Uterus (tissue), 2 donors: ENCODE measurements around the gene TRIM59.

Source experiments
- POLR2A ChIP-seq, 2 donors: fragments of 450-650 bp; IDR thresholded peaks; one replicate each; pipeline ENCODE4 v1.6.1; 2016; ENCODE audit warnings: antibody characterized with exemption in 2 of 2, mild to moderate bottlenecking in 1 of 2, moderate library complexity in 1 of 2
- TF ChIP-seq, protein P1 (sequence below), 4 experiments: fragments of 200-600 bp in 2 of 4; fragments of 450-650 bp in 2 of 4; sonication (generic) in 2 of 4; IDR thresholded peaks; one replicate each; pipeline ENCODE4 v1.5.1; 2016 to 2019; ENCODE audit warnings: antibody characterized with exemption in 4 of 4, mild to moderate bottlenecking in 2 of 4, moderate library complexity in 1 of 4

DNA sequence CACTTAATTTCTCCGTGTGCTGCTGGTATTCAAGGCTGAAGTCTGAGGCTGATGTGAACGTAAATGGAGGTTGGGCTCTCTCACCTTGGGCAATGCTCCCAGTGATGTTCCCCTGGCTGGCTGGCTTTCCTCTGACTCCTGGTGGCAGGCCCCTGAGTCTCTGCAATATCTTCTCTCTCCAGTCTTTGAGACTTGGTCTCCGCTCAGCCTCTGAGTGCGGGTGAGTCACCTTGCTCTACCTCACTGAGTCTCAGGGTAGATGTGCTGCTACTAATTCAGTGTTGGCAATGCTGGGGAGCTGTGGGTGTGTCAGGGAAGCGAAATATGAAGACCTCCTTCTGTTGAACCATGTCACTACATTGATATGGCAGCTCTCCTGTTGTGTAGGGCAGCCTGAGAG lies 31.3 kb upstream of the TRIM59 start:
- TF ChIP-seq, protein P1, sequence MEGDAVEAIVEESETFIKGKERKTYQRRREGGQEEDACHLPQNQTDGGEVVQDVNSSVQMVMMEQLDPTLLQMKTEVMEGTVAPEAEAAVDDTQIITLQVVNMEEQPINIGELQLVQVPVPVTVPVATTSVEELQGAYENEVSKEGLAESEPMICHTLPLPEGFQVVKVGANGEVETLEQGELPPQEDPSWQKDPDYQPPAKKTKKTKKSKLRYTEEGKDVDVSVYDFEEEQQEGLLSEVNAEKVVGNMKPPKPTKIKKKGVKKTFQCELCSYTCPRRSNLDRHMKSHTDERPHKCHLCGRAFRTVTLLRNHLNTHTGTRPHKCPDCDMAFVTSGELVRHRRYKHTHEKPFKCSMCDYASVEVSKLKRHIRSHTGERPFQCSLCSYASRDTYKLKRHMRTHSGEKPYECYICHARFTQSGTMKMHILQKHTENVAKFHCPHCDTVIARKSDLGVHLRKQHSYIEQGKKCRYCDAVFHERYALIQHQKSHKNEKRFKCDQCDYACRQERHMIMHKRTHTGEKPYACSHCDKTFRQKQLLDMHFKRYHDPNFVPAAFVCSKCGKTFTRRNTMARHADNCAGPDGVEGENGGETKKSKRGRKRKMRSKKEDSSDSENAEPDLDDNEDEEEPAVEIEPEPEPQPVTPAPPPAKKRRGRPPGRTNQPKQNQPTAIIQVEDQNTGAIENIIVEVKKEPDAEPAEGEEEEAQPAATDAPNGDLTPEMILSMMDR (IDR thresholded peaks at IDR 0.05) = no peak
- no peak for TF ChIP-seq POLR2A (IDR thresholded peaks at IDR 0.05)
